Measurements from ENCODE around the gene ESRRA. TPM values are rescaled to one million over a fixed set of nuclear protein-coding genes. Genes with fewer than 3 reads are reported as not detected.

Gene ESRRA
- total RNA-seq, 6 experiments from 2014 or later: 28.5 to 82.6 (median 47.7) TPM

GRCh38 chr11:64352099-64352994 is 47.0 kb downstream of the ESRRA start:
- Histone ChIP-seq H3K27ac (no peak overlapping the region), H3K9me3 (no peaks in the 10 kb centered on the region), H3K27me3 (no peaks in the 10 kb centered on the region), H3K4me1 (peaks cover 0 to 14% (median 0%) of the 10 kb centered on the region in 4 donors), H3K4me3 (no peak overlapping the region), H3K36me3 (no peaks in the 10 kb centered on the region)
- no peak for TF ChIP-seq POLR2A (IDR thresholded peaks at IDR 0.05)
- no peak for DNase-seq
- ATAC-seq: no peak
- 87% methylated on average over 4 of the region's 33 CpGs for WGBS (ENCODE audit: insufficient coverage, low coverage, low lambda C conversion rate, missing lambda C conversion rate)
- intact Hi-C loops (cut with DNase I): no loop called here

GRCh38 chr11:64352995-64353714 is 47.8 kb downstream of the ESRRA start:
- H3K4me3 ChIP-seq: no peak overlapping the region
- no peaks in the 10 kb centered on the region for H3K9me3 ChIP-seq
- H3K4me1 ChIP-seq: peaks cover 0 to 15% (median 0%) of the 10 kb centered on the region in 4 donors
- no peaks in the 10 kb centered on the region for H3K27me3 ChIP-seq
- intact Hi-C loops (cut with DNase I): no loop called here
- TF ChIP-seq CTCF (IDR thresholded peaks at IDR 0.05) (no peak), POLR2A (IDR thresholded peaks at IDR 0.05) (no peak)
- ATAC-seq (no peak), DNase-seq (peak in 1 of 3 donors; percentile 53)
- no CpG with 5 or more reads among the region's 34 CpGs for WGBS (ENCODE audit: insufficient coverage, low coverage, low lambda C conversion rate, missing lambda C conversion rate)
- no peak overlapping the region for H3K27ac ChIP-seq
- no peaks in the 10 kb centered on the region for H3K36me3 ChIP-seq

- TF ChIP-seq POLR2A (IDR thresholded peaks at IDR 0.05): no peak
- DNase-seq: peak in 2 of 3 donors; percentile 45 to 64
- Histone ChIP-seq H3K9me3 (no peaks in the 10 kb centered on the region), H3K36me3 (no peaks in the 10 kb centered on the region), H3K4me3 (no peak overlapping the region), H3K27me3 (no peaks in the 10 kb centered on the region), H3K27ac (no peak overlapping the region), H3K4me1 (peaks cover 0 to 21% (median 2%) of the 10 kb centered on the region in 4 donors)
- ATAC-seq: peak in 1 of 4 donors; percentile 36
- 77% methylated on average over 4 of the region's 20 CpGs for WGBS (ENCODE audit: insufficient coverage, low coverage, low lambda C conversion rate, missing lambda C conversion rate)
- intact Hi-C loops (cut with DNase I): no loop called here
Measured at GRCh38 chr11:64353715-64354506, 48.6 kb downstream of the ESRRA start.

- H3K36me3 ChIP-seq: no peaks in the 10 kb centered on the region
- ATAC-seq (peak; percentile 69 to 84 (median 75)), DNase-seq (peak; percentile 82 to 88 (median 82))
- H3K4me3 ChIP-seq: peak overlapping the region; percentile 32 to 45 (median 43)
- 22% methylated on average over 15 of the region's 23 CpGs for WGBS (ENCODE audit: insufficient coverage, low coverage, low lambda C conversion rate, missing lambda C conversion rate)
- peak; percentile 54 for TF ChIP-seq POLR2A (IDR thresholded peaks at IDR 0.05)
- TF ChIP-seq CTCF (IDR thresholded peaks at IDR 0.05): peak; percentile 65 to 77 (median 70)
- peak overlapping the region; percentile 45 to 69 (median 62) for H3K27ac ChIP-seq
- H3K27me3 ChIP-seq: no peaks in the 10 kb centered on the region
- H3K9me3 ChIP-seq: no peaks in the 10 kb centered on the region
- H3K4me1 ChIP-seq: peaks cover 0 to 28% (median 2%) of the 10 kb centered on the region in 4 donors
- intact Hi-C loops (cut with DNase I): no loop called here
Measured at GRCh38 chr11:64355078-64355940, 50.0 kb downstream of the ESRRA start.
